ENCODE measurements around the gene GTPBP1.

Gene GTPBP1
- total RNA-seq: 17.6 to 184 (median 27.9) reads per million in 18 experiments

- DNase-seq: peak; percentile 100
Observed at GRCh38 chr22:38705235-38706100, at the start of gene GTPBP1. Gene GTPBP1 (plus strand): TSS chr22:38705944. CDS start chr22:38705956, 12 bp downstream.

DNA sequence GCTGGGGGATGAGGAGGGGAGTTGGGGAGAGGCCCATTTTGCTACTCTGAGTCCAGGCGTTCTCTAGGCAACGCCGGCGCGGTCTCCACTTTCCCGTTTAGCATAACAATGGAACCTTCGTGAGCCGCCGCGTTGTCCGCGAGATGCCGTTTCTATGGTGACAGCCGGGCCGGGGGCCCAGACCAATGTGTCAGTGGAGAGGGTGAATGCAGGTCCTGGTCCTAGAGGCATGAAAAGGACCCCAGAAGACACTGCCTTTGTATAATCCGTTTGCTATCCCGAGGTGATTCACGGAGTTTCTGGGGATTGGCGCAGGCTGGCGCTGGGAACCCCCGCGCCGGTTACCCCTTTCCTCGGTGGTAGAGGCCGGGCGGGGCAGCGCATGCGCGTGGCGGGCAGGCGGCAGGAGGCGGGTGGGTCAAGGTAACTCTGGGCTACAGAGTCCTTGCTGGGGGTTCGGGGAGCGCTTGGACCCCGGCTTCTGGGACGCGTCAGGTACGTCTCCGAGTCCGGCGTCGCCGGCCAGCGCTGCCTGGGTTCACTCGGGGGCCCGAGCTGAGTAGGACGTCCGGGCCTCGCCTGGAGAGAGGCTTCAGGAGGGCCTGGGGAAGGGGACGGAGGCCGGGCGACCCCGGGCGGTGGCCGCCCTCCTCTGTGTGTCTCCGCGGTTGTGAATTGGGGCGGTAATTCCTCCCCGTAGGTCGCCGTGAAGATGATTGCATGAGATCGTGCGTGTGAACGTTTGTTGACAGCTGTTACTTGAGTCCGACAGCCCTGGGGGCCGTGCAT, 49.3 kb upstream of the GTPBP1 start, which contains the start of the genes CBY1 and FAM227A:
Gene CBY1 (plus strand): TSS at position 383 of the 789 bp plus-strand sequence. CDS start 11,417 bp downstream, outside the sequence.
Gene FAM227A (minus strand): TSS at position 137 of the 789 bp plus-strand sequence. CDS start 6,224 bp downstream, outside the sequence.
- peak; percentile 79 to 89 for DNase-seq

GRCh38 chr22:38657045-38657909, 48.5 kb upstream of the GTPBP1 start:
- no peak for DNase-seq

DNA sequence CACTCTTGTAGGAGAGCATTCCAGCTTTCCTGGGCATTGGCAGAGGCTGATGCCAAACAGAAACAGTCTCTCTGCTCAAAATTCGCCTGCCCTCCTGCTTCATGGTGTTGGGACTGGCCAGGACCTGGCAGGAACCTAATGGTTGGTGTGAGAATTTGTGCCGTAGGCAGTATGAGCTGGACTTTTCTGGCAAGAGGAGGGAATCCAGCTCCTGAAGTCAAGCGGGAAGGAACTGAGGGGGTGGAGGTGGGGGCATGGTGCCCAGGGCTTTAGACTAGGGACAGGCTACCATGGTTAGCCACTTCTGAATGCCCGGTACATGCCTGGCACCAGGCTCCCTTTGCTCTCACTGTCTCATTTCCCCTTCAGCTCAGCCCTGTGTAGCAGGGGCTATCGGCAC, 30.9 kb upstream of the GTPBP1 start:
- no peak for DNase-seq

GRCh38 chr22:38675833-38676232, 29.9 kb upstream of the GTPBP1 start:
- no peak for DNase-seq

- DNase-seq: peak; percentile 89 to 92
Observed at GRCh38 chr22:38681582-38682335, 24.0 kb upstream of the GTPBP1 start, which contains the start of gene TOMM22. Gene TOMM22 (plus strand): TSS chr22:38681957. CDS start chr22:38681979, 22 bp downstream.

DNA sequence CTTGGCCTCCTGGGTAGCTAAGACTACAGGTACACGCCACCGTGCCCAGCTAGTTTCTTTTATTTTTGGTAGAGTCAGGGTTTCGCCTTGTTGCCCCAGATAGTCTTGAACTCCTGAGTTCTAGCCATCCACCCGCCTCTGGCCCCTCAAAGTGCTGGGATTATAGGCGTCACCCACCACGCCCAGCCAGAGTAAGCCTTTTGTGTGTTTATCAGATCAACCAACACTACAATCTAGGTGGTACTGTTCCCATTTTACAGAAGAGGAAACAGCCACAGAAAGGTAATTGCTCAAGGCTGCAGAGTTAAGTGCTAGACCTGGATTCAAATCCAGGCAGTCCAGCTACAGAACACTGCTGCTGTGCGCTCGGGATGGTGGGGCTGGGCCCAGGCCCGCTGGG, 20.8 kb upstream of the GTPBP1 start:
- DNase-seq: no peak

- DNase-seq: no peak
Observed at GRCh38 chr22:38685761-38686160, 20.0 kb upstream of the GTPBP1 start.

DNA sequence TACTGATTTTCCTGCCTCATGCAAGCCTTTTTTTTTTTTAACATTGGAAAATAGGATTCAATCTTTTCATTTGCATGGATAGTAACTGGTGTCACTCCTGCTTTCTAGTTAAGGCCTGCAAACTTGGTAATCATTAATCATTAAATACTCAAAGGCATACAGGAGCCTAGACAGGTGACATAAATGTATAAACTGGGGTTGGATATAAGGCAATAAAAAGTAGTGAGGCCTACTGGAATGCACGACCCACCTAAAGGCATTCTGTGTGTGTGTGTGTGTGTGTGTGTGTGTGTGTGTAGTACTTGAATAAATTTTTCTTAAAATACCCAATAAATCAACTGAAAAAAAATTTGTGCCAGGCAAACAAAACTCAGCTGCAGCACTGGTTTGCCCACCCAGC, 16.1 kb upstream of the GTPBP1 start:
- no peak for DNase-seq

DNA sequence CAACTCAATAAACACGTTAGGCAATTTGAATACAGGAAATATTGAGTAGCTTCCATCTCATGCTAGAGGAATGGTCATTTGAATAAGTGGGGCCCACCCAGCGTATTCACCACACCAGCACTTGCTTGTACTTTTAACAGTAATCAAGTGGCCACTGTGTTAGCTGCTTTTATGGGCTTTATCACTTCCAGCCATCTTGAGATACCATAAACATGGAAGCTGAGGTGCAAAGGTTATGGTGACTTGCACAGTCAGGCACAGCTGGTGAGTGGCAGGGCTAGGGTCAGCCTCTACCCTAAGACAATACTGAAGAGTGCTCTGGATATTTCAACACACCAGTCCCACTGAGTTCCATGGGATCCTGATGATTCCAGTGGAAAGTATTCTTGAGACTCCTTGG, 11.7 kb upstream of the GTPBP1 start:
- no peak for DNase-seq

DNA sequence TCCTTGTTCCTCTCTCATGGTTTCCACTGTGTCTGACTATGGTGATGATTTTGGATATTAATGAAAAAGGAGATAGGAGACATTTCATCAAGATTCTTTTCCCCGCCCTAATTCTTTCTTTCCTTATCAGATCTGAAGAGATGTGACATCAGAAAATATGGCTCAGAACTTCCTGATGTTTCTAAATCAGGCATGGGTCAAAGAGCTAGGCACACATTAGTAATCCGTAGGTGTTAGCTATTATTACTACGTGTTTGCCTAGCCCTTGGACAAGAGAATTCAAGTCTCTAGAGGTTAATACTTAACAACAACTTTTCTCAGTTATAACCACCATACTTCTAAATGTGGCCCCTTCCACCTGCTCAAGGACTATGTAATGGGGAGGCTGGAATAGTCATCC, 10.8 kb upstream of the GTPBP1 start:
- DNase-seq: peak; percentile 17 to 41

DNA sequence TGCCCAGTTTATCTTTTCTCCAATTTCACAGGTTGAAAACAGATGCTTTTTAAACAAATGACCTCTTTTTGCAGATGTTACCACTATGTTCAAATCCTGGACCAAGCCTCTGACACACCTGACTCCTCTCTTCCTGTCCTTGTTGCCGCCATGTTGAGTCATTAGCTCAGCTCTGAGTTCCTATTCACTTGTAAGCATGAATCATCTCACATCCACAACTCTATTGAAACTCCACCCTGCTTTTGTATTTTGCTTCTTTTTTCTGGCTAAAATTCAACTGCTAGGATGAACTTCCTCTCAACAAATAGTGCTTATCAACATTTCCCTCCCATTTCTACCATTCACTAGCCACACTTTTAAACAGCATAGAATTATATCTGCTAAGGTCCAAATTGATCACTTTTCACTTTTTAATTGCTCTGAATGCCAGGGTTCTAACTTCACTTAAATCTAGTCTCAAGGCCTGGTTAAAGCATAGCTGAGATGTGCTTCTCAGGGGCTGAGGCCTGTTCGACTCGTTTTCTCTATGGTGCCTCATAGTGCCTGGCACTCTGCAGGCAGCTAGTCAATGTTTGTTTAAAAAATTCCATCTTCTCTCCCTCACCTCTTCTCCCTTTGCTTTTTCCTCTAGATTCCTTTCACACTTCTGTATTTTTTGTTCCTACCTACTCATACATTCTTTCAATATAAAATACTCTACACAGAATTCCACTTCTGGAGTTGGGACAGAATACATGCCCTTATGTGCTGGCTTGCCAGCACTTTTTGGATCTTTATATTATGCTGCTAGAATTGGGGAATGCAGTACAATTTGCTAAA, 8.9 kb upstream of the GTPBP1 start:
- peak; percentile 65 to 79 for DNase-seq

GRCh38 chr22:38697425-38698089, 8.2 kb upstream of the GTPBP1 start:
- no peak for DNase-seq

GRCh38 chr22:38698407-38699094, 7.2 kb upstream of the GTPBP1 start:
- DNase-seq: no peak

DNA sequence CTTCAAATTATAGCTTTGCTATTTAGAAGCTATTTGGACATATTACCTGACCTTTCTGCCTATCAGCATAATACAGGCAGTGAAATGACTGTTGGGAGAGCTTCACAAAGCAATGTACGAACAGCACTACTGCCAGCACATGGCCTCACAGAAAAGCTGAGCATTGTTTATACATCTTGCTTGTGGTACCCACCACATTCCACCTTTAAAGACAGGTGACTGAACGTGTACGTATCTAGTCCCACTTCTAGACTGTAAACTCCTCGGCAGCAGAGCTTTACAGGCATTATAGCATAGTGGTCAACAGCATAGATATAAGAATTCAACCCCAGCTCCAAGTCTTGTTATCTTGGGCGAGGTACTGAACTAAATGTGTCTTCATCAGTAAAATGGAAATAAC, 6.6 kb upstream of the GTPBP1 start:
- DNase-seq: no peak

- no peak for DNase-seq
Observed at GRCh38 chr22:38699784-38700183, 6.0 kb upstream of the GTPBP1 start.

DNA sequence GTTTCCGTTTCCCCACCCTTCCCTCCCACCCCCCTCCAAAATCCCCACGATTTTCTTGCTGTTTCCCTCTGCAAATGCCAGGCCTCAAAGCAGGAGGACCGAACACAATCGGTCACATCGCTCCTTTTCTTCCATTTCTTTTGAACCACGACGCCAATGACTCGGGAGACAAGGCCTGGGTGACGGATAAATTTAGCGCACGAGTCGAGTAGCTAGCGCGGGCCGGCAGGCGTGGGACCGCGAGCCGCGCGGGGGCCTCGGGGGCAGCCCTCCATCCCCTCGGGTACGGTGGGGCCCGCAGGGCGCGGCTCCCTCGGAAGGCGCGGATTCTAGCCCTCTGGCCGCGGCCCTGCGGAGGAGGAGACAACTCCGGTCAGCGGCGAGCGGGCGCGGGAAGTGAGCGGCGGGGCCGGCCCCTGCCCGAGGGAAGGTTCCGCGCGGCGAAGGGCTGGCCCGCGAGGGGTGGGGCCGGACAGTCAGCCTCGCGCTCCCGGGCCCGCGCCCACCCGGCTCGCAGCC, 5.4 kb upstream of the GTPBP1 start:
- peak; percentile 61 to 83 for DNase-seq

DNA sequence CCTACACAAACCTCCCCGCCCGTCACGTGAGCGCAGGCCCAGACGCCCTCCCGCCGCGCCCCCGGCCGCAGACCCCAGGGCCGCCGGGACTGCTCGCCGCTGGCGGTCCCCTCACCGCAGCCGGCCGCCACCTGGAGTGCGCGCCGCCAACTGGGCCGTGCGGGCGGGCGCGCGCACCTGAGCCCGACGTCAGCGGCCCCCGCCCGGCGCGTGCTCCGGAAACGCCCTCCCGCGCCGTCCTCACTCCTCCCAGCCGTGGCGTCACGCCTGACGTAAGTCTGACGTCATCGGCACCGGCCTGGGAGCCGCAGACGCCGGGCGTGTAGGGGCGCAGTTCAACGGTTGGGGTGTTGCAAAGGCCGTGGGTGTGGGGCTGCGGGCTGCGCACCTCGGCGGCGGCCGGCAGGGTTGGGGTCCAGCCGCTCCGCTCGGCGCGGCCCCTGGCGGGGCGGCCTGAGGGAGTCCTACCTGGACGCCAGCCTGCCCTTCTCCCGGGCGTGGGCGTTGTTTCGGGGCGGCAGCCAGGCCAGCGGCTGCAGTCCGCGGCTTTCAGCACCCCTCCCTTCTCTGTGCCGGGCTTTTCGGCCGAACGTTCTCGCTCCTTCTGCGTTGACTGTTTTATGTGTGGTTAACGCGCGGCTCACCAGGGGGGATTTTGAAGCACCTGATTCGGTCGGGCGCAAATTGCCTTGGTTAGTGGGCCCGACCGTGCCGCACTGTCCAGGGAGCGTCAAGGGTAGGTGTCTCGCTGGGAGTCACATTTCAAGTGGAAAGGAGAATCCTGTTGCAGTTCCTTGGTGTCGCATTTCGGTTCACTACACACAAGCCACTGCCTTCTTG, 4.7 kb upstream of the GTPBP1 start, which contains the start of gene JOSD1:
Gene JOSD1 (minus strand): TSS at position 155 of the 840 bp plus-strand sequence. CDS start 956 bp downstream, outside the sequence.
- DNase-seq: peak; percentile 95 to 96
